Right atrium auricular region (tissue), 2 donors: ENCODE data around the gene HOXB5. TPM values are rescaled to one million over a fixed set of nuclear protein-coding genes. Genes with fewer than 3 reads are reported as not detected.

Experiments
- DNase-seq: peaks from one replicate; pipeline ENCODE4 v3.0.0-alpha.2; 2019; ENCODE audit warnings: low spot score
- H3K27ac ChIP-seq, 2 donors: fragments of 200-600 bp; sonication (generic); 1 replicate in 1 of 2; 2 replicates in 1 of 2; pipeline ENCODE4 v1.5.1; 2016 to 2019
- H3K27me3 ChIP-seq, 2 donors: fragments of 200-600 bp; sonication (generic); one replicate each; pipeline versions ENCODE4 v1.5.1 to v1.6.0; 2017 to 2019
- H3K36me3 ChIP-seq: fragments of 200-600 bp; sonication (generic); one replicate; pipeline ENCODE4 v1.5.1; 2016
- H3K4me1 ChIP-seq, 2 donors: fragments of 200-600 bp; sonication (generic); one replicate each; pipeline versions ENCODE4 v1.5.1 to v1.6.0; 2017 to 2019
- H3K4me3 ChIP-seq, 2 donors: fragments of 200-600 bp; sonication (generic); 1 replicate in 1 of 2; 2 replicates in 1 of 2; pipeline ENCODE4 v1.5.1; 2017 to 2019; ENCODE audit warnings: mild to moderate bottlenecking in 1 of 2, moderate library complexity in 1 of 2
- H3K9me3 ChIP-seq, 2 donors: fragments of 200-600 bp; sonication (generic); one replicate each; pipeline ENCODE4 v1.5.1; 2019
- CTCF ChIP-seq, 2 donors: fragments of 200-600 bp; sonication (generic); IDR thresholded peaks; one replicate each; pipeline ENCODE4 v1.5.1; 2019; ENCODE audit warnings: antibody characterized with exemption in 2 of 2
- total RNA-seq, 2 donors: library from RNA; depleted of rRNA; stranded (reverse); fragments of >200 nt; gene quantifications; one replicate each; pipeline ENCODE4 v1.1.0, GENCODE V29; 2016

HOXB5 gene
- total RNA-seq, 2 donors from 2014 or later = not detected

- peaks cover 0 to 47% of the 10 kb centered on the region in 2 donors for H3K4me1 ChIP-seq
- H3K9me3 ChIP-seq = no peaks in the 10 kb centered on the region
- no peak for TF ChIP-seq CTCF (IDR thresholded peaks at IDR 0.05)
These were observed 17.0 kb upstream of the HOXB5 start, which contains the start of gene HOXB7 for GRCh38 chr17:48610282-48611211. TSS of gene HOXB7 (minus strand) at chr17:48611017. CDS start at chr17:48610918, 99 bp downstream.

GRCh38 chr17:48609759-48610281 is 16.2 kb upstream of the HOXB5 start:
- H3K27ac ChIP-seq = no peak overlapping the region

More at GRCh38 chr17:48610282-48611211, 17.0 kb upstream of the HOXB5 start, which contains the start of gene HOXB7:
- peak within 1 kb of the TSS in 1 of 2 donors; percentile 10 for H3K27ac ChIP-seq
- DNase-seq = no peak
- no peaks in the 10 kb centered on the region for H3K36me3 ChIP-seq
- H3K27me3 ChIP-seq = peaks cover 71 to 82% of the 10 kb centered on the region in 2 donors
- H3K4me3 ChIP-seq = peak within 1 kb of the TSS; percentile 15 to 49

GRCh38 chr17:48609033-48609432 is 15.5 kb upstream of the HOXB5 start:
- Histone ChIP-seq H3K4me3 (no peak overlapping the region), H3K9me3 (no peaks in the 10 kb centered on the region), H3K4me1 (peaks cover 0 to 40% of the 10 kb centered on the region in 2 donors), H3K27ac (no peak overlapping the region), H3K36me3 (no peaks in the 10 kb centered on the region), H3K27me3 (peaks cover 70 to 88% of the 10 kb centered on the region in 2 donors)
- TF ChIP-seq CTCF (IDR thresholded peaks at IDR 0.05) = no peak
- no peak for DNase-seq

More at GRCh38 chr17:48609759-48610281, 16.2 kb upstream of the HOXB5 start:
- Histone ChIP-seq H3K27me3 (peaks cover 71 to 89% of the 10 kb centered on the region in 2 donors), H3K36me3 (no peaks in the 10 kb centered on the region), H3K9me3 (no peaks in the 10 kb centered on the region), H3K4me3 (peak overlapping the region in 1 of 2 donors; percentile 49), H3K4me1 (peaks cover 0 to 47% of the 10 kb centered on the region in 2 donors)
- DNase-seq = no peak
- TF ChIP-seq CTCF (IDR thresholded peaks at IDR 0.05) = no peak

- Histone ChIP-seq H3K4me1 (peaks cover 0 to 35% of the 10 kb centered on the region in 2 donors), H3K4me3 (no peak overlapping the region), H3K36me3 (no peaks in the 10 kb centered on the region), H3K27ac (no peak overlapping the region), H3K9me3 (no peaks in the 10 kb centered on the region), H3K27me3 (peaks cover 71 to 88% of the 10 kb centered on the region in 2 donors)
- TF ChIP-seq CTCF (IDR thresholded peaks at IDR 0.05) = no peak
- no peak for DNase-seq
These were observed 14.9 kb upstream of the HOXB5 start for GRCh38 chr17:48608494-48608834.

- peaks cover 0 to 28% of the 10 kb centered on the region in 2 donors for H3K4me1 ChIP-seq
- no peaks in the 10 kb centered on the region for H3K36me3 ChIP-seq
- no peak overlapping the region for H3K4me3 ChIP-seq
- H3K9me3 ChIP-seq = peaks cover 0 to 4% of the 10 kb centered on the region in 2 donors
- no peak for DNase-seq
- no peak for TF ChIP-seq CTCF (IDR thresholded peaks at IDR 0.05)
- H3K27ac ChIP-seq = no peak overlapping the region
- peaks cover 73 to 89% of the 10 kb centered on the region in 2 donors for H3K27me3 ChIP-seq
These were observed 13.5 kb upstream of the HOXB5 start for GRCh38 chr17:48606892-48607614.
